ENCODE results near the gene ZNF593. TPM values are rescaled to one million over a fixed set of nuclear protein-coding genes. Genes with fewer than 3 reads are reported as not detected.

Gene ZNF593
- 10 to 100 TPM; 20.6 to 44.0 TPM for total RNA-seq

DNA sequence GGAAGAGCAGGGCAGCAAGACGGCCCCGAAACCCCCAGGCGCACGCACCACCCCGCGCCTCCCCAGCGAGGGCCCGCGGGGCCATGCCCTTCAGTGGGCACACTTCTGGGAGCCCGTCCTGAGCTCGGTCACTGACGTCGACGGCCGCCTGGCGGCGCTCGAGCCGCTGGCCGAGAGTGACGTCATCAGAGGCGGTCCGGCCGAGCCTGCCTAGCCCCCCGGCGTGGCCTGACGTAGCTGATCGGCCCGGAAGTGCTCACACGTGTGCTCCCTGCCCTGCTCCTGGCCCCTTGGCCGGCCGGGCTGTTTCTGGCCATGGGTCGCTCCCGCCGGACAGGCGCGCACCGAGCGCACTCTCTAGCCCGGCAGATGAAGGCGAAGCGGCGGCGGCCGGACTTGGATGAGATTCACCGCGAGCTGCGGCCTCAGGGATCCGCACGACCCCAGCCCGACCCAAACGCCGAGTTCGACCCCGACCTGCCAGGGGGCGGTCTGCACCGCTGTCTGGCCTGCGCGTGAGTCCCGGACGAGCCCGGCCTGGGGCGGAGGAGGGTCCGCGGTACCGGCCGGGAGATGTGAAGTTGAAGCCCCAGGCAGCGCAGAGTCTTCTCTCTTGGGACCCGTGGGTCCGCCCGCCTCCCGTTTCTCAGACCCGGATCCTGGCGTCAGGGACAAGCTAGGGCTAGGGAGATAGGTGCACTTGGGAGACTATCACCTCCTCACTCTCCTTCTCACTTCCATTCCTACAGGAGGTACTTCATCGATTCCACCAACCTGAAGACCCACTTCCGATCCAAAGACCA lies at the start of gene ZNF593:
Gene ZNF593, plus strand, starts transcription at position 240 of the 803 bp plus-strand sequence. Its CDS starts 76 bp downstream, at position 316.

DNA sequence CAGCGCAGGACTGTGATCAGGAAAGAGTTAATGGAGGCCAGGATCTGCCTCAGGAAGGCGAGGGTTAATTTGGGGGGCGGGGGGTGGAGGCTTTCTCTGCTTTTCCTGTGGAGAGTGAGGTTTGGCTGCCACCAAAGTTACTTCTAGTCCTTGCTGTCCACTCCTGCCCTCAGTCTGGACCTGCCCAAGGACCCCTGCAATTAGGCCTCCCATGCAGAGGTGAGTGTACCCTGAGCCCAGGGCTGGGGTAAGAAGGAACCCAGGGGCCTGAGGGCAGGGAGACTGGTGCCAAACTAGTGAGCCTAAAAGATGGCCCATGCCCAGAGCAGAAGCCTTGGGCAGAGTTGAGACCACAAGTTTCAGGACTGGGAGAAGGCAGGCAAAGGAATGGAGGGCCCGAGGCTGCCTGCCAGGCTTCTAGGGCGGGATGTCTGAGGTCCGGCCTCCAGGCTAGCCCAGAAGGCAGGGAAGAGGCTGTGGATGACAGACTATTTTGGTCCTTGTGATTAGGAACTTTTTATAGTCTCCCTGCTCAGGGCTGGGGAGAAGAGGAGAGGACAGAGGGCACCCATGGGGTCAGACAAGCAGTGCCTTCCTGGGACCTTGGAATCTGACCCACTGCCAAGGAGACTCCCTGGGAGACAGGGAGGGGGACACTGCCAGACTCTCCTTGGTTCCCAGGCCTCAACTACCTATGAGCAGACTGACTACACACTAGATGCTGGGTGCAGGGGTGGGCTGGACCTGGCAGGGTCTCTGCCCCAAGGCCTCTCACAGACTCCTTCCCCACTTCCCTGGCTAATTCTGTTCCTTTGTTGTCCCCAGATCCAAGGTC lies 10.6 kb upstream of the ZNF593 start, which contains the start of gene FAM110D:
Gene FAM110D, plus strand, starts transcription at position 172 of the 835 bp plus-strand sequence. CDS start 2,213 bp downstream, outside the sequence.

DNA sequence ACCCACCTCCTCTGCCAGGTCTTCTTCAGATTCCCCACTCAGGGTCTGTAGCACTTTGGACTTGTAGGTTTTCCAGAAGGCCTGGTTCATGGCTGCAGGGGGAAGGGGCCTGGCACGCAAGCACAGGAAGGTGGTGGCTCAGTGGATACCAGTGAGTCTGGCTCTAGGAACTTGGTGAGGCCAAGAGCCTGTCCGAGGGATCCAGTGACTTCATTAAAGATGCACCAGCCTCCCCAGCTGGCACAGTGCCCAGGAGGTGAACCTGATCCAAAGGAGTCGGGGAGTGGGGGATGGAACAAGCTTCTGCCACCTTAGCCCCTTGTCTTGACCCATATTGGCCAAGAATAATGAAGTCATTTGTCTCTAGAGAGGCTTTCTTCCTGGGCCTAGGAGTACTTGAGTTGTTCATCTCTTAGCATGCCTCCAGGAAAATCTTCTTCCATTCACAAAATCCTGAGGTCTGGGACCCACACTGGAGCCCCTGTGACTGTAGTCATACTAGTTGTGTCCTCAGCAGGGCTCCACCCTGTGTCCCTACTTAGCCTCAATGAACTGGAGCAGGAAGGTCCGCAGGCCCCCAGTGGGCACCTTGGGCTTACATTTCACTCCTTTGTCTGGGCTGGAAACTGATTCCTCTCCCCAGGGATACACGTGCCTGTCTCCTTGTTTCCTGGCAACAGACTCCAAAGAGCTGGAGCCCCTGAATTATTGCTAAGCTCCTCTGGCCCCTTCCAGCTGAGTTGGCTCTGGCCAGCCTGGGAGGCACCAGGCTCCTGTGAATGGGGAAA lies 1.1 kb upstream of the ZNF593 start, which contains the start of gene C1orf232:
Gene C1orf232, minus strand, starts transcription at position 554 of the 788 bp plus-strand sequence. Its CDS starts 464 bp downstream, at position 90.

DNA sequence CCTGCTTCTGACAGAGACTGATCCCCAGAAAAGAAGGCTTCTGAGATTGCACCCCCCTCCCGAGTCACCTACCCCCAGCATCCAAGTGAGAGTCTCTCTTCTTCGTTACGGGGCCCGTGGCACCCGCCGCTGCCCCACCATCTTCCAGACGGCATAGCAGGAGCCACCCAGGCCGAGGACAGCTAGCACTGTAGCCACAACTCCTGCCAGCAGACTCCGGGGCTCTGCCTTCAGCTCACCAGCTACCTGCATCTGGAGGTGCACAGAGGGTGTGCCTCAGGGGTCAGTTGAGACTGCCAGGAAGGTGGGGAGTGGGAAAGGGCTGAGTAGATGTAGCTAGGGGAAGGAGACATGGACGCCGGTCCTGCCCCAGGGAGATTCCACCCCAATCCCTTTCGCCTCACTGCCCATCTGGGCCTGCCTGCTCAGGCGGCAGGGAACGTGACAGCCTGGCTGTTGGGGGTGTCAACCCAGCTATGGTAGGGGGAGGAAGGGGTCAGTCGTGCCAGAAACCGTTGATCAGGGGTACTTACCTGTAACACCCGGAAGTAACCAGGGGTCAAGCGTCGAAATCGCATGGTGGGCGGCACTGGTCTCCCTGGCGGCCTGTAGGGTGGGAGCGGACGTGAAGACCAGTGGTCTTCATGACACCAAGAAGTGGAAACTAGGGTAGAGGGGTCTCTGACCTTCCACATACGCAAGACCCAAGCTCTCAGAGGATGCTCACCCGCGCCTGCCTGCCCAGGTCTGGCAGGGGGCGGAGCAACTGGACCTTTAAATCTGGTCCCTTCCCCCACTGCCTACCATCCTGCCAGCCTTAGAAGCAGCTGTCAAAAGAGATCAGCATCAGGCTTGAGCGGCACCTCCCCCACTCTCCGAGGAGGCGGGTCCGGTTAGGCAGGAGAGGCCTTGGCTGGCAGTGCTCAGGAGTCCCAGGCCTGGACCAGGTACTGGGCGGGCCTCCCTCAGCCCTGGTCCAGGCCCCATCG lies 1.7 kb downstream of the ZNF593 start, which contains the start of gene ZNF593OS:
Gene ZNF593OS, minus strand, starts transcription at position 749 of the 989 bp plus-strand sequence. Its CDS starts 171 bp downstream, at position 578.

DNA sequence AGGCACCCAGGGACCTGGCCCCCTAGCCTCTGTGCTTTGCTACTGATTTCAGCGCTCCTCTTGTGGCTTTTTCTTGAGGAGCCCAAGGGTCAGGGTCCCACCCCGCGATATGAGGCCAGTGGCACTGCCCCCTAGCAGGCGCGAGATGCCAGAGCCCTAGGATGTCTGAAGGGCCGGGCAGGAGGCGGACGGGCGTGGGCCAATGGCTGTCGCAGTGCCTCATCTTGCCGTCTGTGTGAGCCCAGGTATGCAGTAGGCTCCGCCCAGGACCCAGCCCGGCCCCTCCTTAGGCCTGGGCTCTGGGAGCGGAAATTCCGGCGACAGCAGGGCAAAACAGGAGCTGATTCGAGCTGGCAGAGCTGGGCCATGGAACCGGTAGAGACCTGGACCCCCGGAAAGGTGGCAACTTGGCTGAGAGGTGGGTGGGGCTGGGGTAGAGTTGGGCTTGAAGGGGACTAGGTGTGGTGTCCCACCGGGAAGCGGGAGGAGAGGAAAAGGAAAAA lies 7.5 kb downstream of the ZNF593 start, which contains the start of gene CNKSR1:
Gene CNKSR1, plus strand, starts transcription at position 310 of the 503 bp plus-strand sequence. Its CDS starts 57 bp downstream, at position 367.

DNA sequence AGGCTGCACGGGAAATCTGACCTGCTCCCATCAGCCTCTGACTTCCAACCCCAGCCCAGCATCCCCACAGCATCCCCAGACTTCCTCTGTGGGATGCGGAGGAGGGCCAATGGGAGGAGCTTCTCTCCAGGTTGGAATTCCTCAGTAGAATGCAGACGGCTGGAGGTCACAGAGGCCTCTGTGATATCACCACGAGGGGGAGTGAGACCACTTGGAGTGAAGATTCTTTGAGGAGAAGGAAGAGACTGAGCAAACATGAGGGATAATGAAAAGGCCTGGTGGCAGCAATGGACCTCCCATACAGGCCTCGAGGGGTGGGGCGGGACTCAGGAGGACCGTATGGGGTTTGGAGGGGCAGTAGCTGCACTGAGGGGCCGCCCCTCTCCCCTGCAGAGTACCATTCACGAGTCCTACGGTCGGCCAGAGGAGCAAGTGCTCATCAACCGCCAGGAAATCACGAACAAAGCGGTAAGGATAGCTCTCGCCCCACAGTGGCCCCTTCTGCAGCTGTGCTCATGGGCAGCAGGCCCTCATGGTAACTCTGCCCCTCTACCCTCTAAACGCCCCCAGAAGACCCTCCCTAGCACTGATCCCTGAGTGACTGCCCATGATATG lies 20.8 kb downstream of the ZNF593 start, which contains the start of gene CATSPER4:
Gene CATSPER4, plus strand, starts transcription at position 230 of the 615 bp plus-strand sequence. Its CDS starts 26 bp downstream, at position 256.

Other genes with a start within 250 kb of the ZNF593 start
- gene PAFAH2, start 171.8 kb upstream of the ZNF593 start, total RNA-seq: 10 to 100 TPM; 12.3 to 18.2 TPM
- gene EXTL1, start 148.1 kb upstream of the ZNF593 start, total RNA-seq: 1 to 10 TPM; 3.4 to 8.0 TPM
- gene SLC30A2, start 123.8 kb upstream of the ZNF593 start, total RNA-seq: under 1 TPM; under 0.01 to 0.33 TPM
- 100 to 1,000 TPM in 1 of 2 donors, 10 to 100 TPM in 1; 86.0 to 104 TPM for gene TRIM63, start 102.3 kb upstream of the ZNF593 start, total RNA-seq
- 1 to 10 TPM; 6.5 to 7.7 TPM for gene PDIK1L, start 58.1 kb upstream of the ZNF593 start, total RNA-seq
- gene FAM110D, start 10.8 kb upstream of the ZNF593 start, total RNA-seq: not detected
- not detected for gene C1orf232, start 945 bp upstream of the ZNF593 start, total RNA-seq
- gene ZNF593OS, start 1.9 kb downstream of the ZNF593 start, total RNA-seq: not detected
- under 1 TPM; 0.33 to 0.34 TPM for gene CNKSR1, start 7.6 kb downstream of the ZNF593 start, total RNA-seq
- not detected for gene CATSPER4, start 20.7 kb downstream of the ZNF593 start, total RNA-seq
- 10 to 100 TPM in 1 of 2 donors, 1 to 10 TPM in 1; 10.0 to 22.3 TPM for gene CEP85, start 64.3 kb downstream of the ZNF593 start, total RNA-seq
- gene SH3BGRL3, start 110.2 kb downstream of the ZNF593 start, total RNA-seq: 10 to 100 TPM; 11.7 to 15.7 TPM
- gene UBXN11, start 136.7 kb downstream of the ZNF593 start, total RNA-seq: 1 to 10 TPM; 6.0 to 9.3 TPM
- gene CD52, start 148.1 kb downstream of the ZNF593 start, total RNA-seq: not detected
- not detected for gene CRYBG2, start 184.2 kb downstream of the ZNF593 start, total RNA-seq
- not detected for gene ZNF683, start 202.8 kb downstream of the ZNF593 start, total RNA-seq
- not detected for gene LIN28A, start 240.9 kb downstream of the ZNF593 start, total RNA-seq

Measured in melanocyte of skin (primary cell).